Trophoblast cell (in vitro differentiated cells and primary cell): ENCODE data around the gene RAB4B. TPM values are rescaled to one million over a fixed set of nuclear protein-coding genes. Genes with fewer than 3 reads are reported as not detected.
"Not testable (repeated sequence)": the region's sequence is repeated elsewhere in the genome, so short reads cannot be mapped to it uniquely, and the experiment has no call there.

Experiments
- DNase-seq, 2 donors: peaks; one replicate each; pipeline ENCODE4 v3.0.0-alpha.2; 2016
- H2AFZ ChIP-seq: 2 replicates; pipeline ENCODE4 v1.6.1; 2013; ENCODE audit warnings: low read length, moderate library complexity, mild to moderate bottlenecking; ENCODE audit not compliant: insufficient read depth, poor library complexity
- H2AK5ac ChIP-seq: 2 replicates; pipeline ENCODE4 v1.6.1; 2013; ENCODE audit warnings: mild to moderate bottlenecking, low read length
- H2BK120ac ChIP-seq: 2 replicates; pipeline ENCODE4 v1.6.1; 2013; ENCODE audit warnings: low read length, mild to moderate bottlenecking, moderate library complexity; ENCODE audit not compliant: insufficient read depth, poor library complexity
- H2BK12ac ChIP-seq: 2 replicates; pipeline ENCODE4 v1.6.1; 2013; ENCODE audit warnings: mild to moderate bottlenecking, low read length, moderate library complexity
- H2BK5ac ChIP-seq: 2 replicates; pipeline ENCODE4 v1.6.1; 2013; ENCODE audit warnings: low read length, low read depth, moderate library complexity, mild to moderate bottlenecking; ENCODE audit not compliant: poor library complexity
- H3K14ac ChIP-seq: 2 replicates; pipeline ENCODE4 v1.6.1; 2013; ENCODE audit warnings: mild to moderate bottlenecking, low read length
- H3K18ac ChIP-seq: 2 replicates; pipeline ENCODE4 v1.6.1; 2013; ENCODE audit warnings: mild to moderate bottlenecking, low read length
- H3K23ac ChIP-seq: 2 replicates; pipeline ENCODE4 v1.6.1; 2013; ENCODE audit warnings: low read length
- H3K27ac ChIP-seq: 2 replicates; pipeline ENCODE4 v1.5.1; 2013; ENCODE audit warnings: low read depth, mild to moderate bottlenecking, inconsistent platforms, low read length, moderate library complexity
- H3K27me3 ChIP-seq: 2 replicates; pipeline ENCODE4 v1.6.1; 2013; ENCODE audit warnings: inconsistent platforms, mild to moderate bottlenecking, low read length, moderate library complexity; ENCODE audit not compliant: insufficient read depth
- H3K36me3 ChIP-seq, 2 experiments: 1 replicate in 1 of 2; 2 replicates in 1 of 2; pipeline ENCODE4 v1.6.1; 2013; ENCODE audit warnings: low read length in 2 of 2, mild to moderate bottlenecking in 2 of 2, moderate library complexity in 1 of 2; ENCODE audit not compliant: insufficient read depth in 2 of 2, control insufficient read depth in 1 of 2
- H3K4ac ChIP-seq: 2 replicates; pipeline ENCODE4 v1.6.1; 2013; ENCODE audit warnings: low read depth, mild to moderate bottlenecking, low read length, moderate library complexity
- H3K4me1 ChIP-seq, 2 experiments: 1 replicate in 1 of 2; 2 replicates in 1 of 2; pipeline ENCODE4 v1.6.1; 2013; ENCODE audit warnings: low read length in 2 of 2, mild to moderate bottlenecking in 2 of 2, moderate library complexity in 1 of 2; ENCODE audit not compliant: insufficient read depth in 2 of 2, control insufficient read depth in 1 of 2
- H3K4me2 ChIP-seq: 2 replicates; pipeline ENCODE4 v1.6.1; 2013; ENCODE audit warnings: inconsistent platforms, mild to moderate bottlenecking, low read length, moderate library complexity
- H3K4me3 ChIP-seq: 2 replicates; pipeline ENCODE4 v1.5.1; 2013; ENCODE audit warnings: mild to moderate bottlenecking, low read depth, low read length, inconsistent platforms
- H3K79me1 ChIP-seq: one replicate; pipeline ENCODE4 v1.6.1; 2013; ENCODE audit warnings: low read length
- H3K79me2 ChIP-seq: 2 replicates; pipeline ENCODE4 v1.6.1; 2013; ENCODE audit warnings: low read length, mild to moderate bottlenecking; ENCODE audit not compliant: control insufficient read depth, insufficient read depth, poor library complexity
- H3K9ac ChIP-seq: 2 replicates; pipeline ENCODE4 v1.6.1; 2013; ENCODE audit warnings: mild to moderate bottlenecking, low read length
- H3K9me3 ChIP-seq: 2 replicates; pipeline ENCODE4 v1.6.1; 2013; ENCODE audit warnings: low read depth, mild to moderate bottlenecking, control low read depth, inconsistent platforms, low read length; ENCODE audit not compliant: insufficient read depth
- H4K12ac ChIP-seq: 2 replicates; pipeline ENCODE4 v1.6.1; 2013; ENCODE audit warnings: low read depth, mild to moderate bottlenecking, low read length, moderate library complexity
- H4K8ac ChIP-seq: 2 replicates; pipeline ENCODE4 v1.6.1; 2013; ENCODE audit warnings: low read depth, mild to moderate bottlenecking, low read length, moderate library complexity
- H4K91ac ChIP-seq: one replicate; pipeline ENCODE4 v1.6.1; 2013; ENCODE audit warnings: low read depth, mild to moderate bottlenecking, low read length, moderate library complexity
- WGBS: extraction: QIAGEN DNeasy Blood & Tissue Kit; methylation state at CpG from one replicate; pipeline ENCODE4 v1.1.7; 2013; ENCODE audit warnings: missing lambda C conversion rate; ENCODE audit not compliant: insufficient read length, insufficient coverage; ENCODE audit errors: extremely low coverage; 5-methylcytosine and 5-hydroxymethylcytosine counted together
- polyA plus RNA-seq: library from polyadenylated mRNA; stranded (reverse); fragments of 200-250 nt; gene quantifications from 2 replicates; pipeline ENCODE4 v1.2.3, GENCODE V29; 2013

Gene RAB4B
- 16.0 and 16.2 TPM in 2 replicates for polyA plus RNA-seq

DNA sequence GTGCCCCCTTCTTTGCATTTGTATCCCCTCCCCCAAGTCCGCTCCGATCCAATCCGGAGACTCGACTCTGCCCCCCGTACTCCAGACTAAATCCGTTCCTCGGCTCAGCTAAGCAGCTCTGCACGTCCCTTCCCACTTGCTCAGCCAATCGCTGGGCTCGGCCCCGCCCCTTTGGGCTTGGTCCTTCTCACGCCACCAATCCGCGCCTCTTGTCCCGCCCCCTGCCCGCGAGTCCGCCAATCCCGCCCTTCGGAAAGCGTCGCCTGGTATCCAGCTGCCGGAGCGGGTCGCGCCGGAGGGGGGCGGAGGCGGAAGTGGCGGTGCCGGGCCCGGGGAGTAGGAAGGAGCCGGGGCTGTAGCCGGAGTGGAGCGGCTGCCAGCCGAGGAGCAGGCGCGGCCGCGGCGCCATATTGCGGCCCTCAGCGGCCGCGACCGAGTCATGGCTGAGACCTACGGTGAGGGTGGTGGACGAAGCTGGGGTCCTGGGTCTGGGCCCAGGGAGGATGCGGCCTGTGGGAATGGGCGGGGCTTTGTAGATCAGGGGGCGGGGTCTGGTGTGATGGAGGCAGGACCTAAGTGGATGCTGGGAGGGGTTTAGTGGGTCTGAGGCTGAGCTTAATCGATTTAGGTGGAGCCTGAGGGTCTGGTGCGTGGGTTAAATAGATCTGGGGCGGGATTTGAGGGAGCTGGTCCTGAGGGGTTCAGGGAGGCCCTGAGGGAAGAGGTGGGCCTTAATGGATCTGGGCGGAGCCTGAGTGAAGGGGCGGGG, at the start of gene RAB4B:
RAB4B (plus strand) TSS at position 311 of the 769 bp plus-strand sequence; CDS start at position 440, 129 bp downstream.
- Histone ChIP-seq H2BK120ac (peak within 1 kb of the TSS; percentile 83), H3K79me2 (peaks cover 2% of the 10 kb centered on the region), H3K14ac (peak within 1 kb of the TSS; percentile 82), H3K4me3 (peak within 1 kb of the TSS; percentile 82), H2AK5ac (peak within 1 kb of the TSS; percentile 80), H2AFZ (peak within 1 kb of the TSS; percentile 59), H3K9ac (peak within 1 kb of the TSS; percentile 46), H4K12ac (peak within 1 kb of the TSS; percentile 67), H3K27ac (peak within 1 kb of the TSS; percentile 96), H4K8ac (peak within 1 kb of the TSS; percentile 96), H3K79me1 (peaks cover 19% of the 10 kb centered on the region), H3K18ac (peak within 1 kb of the TSS; percentile 73), H3K23ac (no peak within 1 kb of the TSS), H3K4me2 (peak within 1 kb of the TSS; percentile 77), H3K4ac (peak within 1 kb of the TSS; percentile 72), H3K27me3 (no peaks in the 10 kb centered on the region), H2BK5ac (peak within 1 kb of the TSS; percentile 88), H2BK12ac (peak within 1 kb of the TSS; percentile 34), H3K9me3 (no peaks in the 10 kb centered on the region), H3K4me1 (peaks cover 12 to 16% of the 10 kb centered on the region in 2 experiments), H4K91ac (peak within 1 kb of the TSS; percentile 86), H3K36me3 (peaks cover 0 to 5% of the 10 kb centered on the region in 2 experiments)
- no CpG with 5 or more reads among the region's 56 CpGs for WGBS
- DNase-seq = peak; percentile 100

GRCh38 chr19:40730065-40730464, 48.0 kb upstream of the RAB4B start:
- H3K27me3 ChIP-seq, H3K27ac ChIP-seq, H3K4ac ChIP-seq, H3K9me3 ChIP-seq, H3K9ac ChIP-seq, H2BK5ac ChIP-seq, H3K79me1 ChIP-seq, H2AK5ac ChIP-seq, H2AFZ ChIP-seq, H3K18ac ChIP-seq, H3K4me2 ChIP-seq, DNase-seq, H3K79me2 ChIP-seq, H3K4me3 ChIP-seq, H3K4me1 ChIP-seq, H4K91ac ChIP-seq, H4K12ac ChIP-seq, H3K14ac ChIP-seq, H4K8ac ChIP-seq, H2BK120ac ChIP-seq, H3K23ac ChIP-seq, H2BK12ac ChIP-seq: not testable (repeated sequence)
- peaks cover 68 to 86% of the 10 kb centered on the region in 2 experiments for H3K36me3 ChIP-seq
- no CpG with 5 or more reads among the region's 5 CpGs for WGBS

DNA sequence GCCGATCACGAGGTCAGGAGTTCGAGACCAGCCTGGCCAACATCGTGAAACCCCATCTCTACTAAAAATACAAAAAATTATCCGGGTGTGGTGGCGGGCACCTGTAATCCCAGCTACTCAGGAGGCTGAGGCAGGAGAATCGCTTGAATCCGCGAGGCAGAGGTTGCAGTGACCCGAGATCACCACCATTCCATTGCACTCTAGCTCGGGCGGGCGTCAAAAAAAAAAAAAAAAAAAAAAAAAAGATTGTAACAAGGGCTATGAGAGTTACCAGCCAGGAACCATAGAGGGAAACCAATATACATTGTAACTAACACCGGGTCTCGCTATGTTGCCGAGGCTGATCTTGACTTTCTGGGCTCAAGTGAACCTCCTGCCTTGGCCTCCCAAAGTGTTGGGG, 45.7 kb upstream of the RAB4B start:
- H3K9me3 ChIP-seq, H2BK12ac ChIP-seq, H3K4ac ChIP-seq, H3K4me3 ChIP-seq, H3K79me2 ChIP-seq, H3K27me3 ChIP-seq, DNase-seq, H3K18ac ChIP-seq, H4K91ac ChIP-seq, H3K4me1 ChIP-seq, H3K27ac ChIP-seq, H3K4me2 ChIP-seq, H2AFZ ChIP-seq, H2AK5ac ChIP-seq, H2BK120ac ChIP-seq, H4K12ac ChIP-seq, H3K9ac ChIP-seq, H4K8ac ChIP-seq, H3K14ac ChIP-seq, H3K79me1 ChIP-seq, H3K23ac ChIP-seq, H2BK5ac ChIP-seq: not testable (repeated sequence)
- no CpG with 5 or more reads among the region's 16 CpGs for WGBS
- peaks cover 72 to 87% of the 10 kb centered on the region in 2 experiments for H3K36me3 ChIP-seq

- no peak overlapping the region for H4K91ac ChIP-seq
- no peak overlapping the region for H2BK5ac ChIP-seq
- DNase-seq = no peak
- no peak overlapping the region for H2BK12ac ChIP-seq
- peaks cover 71 to 83% of the 10 kb centered on the region in 2 experiments for H3K36me3 ChIP-seq
- WGBS = no CpG with 5 or more reads among the region's 13 CpGs
- H3K27ac ChIP-seq = no peak overlapping the region
- no peak overlapping the region for H3K4ac ChIP-seq
- no peak overlapping the region for H4K12ac ChIP-seq
- H2AFZ ChIP-seq = no peak overlapping the region
- no peak overlapping the region for H3K4me3 ChIP-seq
- H3K4me2 ChIP-seq = no peak overlapping the region
- no peaks in the 10 kb centered on the region for H3K79me2 ChIP-seq
- H3K9ac ChIP-seq = no peak overlapping the region
- H2BK120ac ChIP-seq = no peak overlapping the region
- no peak overlapping the region for H3K23ac ChIP-seq
- H3K9me3 ChIP-seq = no peaks in the 10 kb centered on the region
- no peak overlapping the region for H2AK5ac ChIP-seq
- no peaks in the 10 kb centered on the region for H3K27me3 ChIP-seq
- no peaks in the 10 kb centered on the region for H3K4me1 ChIP-seq
- no peak overlapping the region for H4K8ac ChIP-seq
- H3K79me1 ChIP-seq = no peaks in the 10 kb centered on the region
- no peak overlapping the region for H3K18ac ChIP-seq
- H3K14ac ChIP-seq = no peak overlapping the region
These were observed 44.9 kb upstream of the RAB4B start for GRCh38 chr19:40733149-40733548.
